NCI-H2107 (cell line): ENCODE measurements around the gene ESRP2.

ENCODE experiments used
- DNase-seq: peaks from one replicate; lab custom pipeline; 2025; lab: John Stamatoyannopoulos, UW

ESRP2 gene

GRCh38 chr16:68217506-68217905 is 18.4 kb downstream of the ESRP2 start:
- DNase-seq, result no peak

- DNase-seq, result no peak
Measured at GRCh38 chr16:68216240-68216639, 19.7 kb downstream of the ESRP2 start.

GRCh38 chr16:68215302-68215701 is 20.6 kb downstream of the ESRP2 start:
- no peak for DNase-seq

GRCh38 chr16:68214726-68215125 is 21.2 kb downstream of the ESRP2 start:
- DNase-seq, result no peak

- no peak for DNase-seq
Measured at GRCh38 chr16:68206245-68206644, 29.7 kb downstream of the ESRP2 start.

DNA sequence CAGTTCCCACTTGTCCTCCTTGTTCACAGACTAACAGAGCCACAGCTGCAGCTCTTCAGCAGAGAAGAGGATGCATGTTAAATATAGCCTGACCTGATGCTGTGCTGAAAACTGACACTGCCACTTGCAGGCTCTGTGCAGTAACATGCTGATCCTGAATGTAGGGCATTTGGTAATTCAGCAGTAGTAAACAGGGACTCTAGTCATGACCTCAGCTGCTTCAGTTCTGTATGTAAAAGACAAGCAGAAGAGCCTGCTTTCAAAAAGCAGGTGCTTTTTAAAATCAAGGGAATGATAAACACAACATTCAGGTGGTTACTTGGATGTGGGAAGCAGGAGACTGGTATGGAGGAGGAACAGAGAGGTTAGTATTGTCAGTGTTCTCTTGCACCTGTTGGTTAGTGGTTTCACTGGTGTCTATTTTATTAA is 33.8 kb downstream of the ESRP2 start:
- peak; percentile 84 for DNase-seq

DNA sequence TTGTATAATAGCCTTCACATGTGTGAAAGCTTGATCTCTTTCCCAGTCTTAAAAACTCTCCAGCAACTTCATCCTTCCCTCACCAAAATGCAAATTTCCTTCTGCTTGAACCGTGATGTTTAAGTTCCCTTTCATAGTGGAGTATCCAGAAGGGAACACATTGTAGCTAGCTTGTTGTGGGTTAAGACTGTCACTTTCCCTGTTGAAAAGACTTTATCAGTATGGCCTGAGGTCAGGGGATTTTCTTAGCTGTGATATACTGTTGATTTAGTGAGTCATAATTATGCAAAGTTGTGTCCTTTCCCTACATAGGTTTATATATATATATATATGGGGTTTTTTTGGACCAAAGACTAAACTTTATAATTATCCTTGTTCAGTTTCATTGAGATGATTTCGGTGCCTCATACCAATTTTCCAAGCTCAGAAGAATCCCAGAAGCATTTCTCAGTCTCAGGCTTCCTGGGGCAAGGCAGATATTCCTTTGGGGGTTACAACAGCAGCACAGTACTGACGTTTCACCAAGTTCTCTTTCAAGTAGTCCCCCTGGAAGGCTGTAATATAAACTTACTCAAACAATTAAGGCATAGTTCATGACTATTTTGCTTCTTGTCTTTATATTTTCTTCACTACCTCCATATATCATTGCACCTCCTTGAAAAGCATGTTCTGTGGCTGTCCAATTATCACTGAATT is 35.7 kb downstream of the ESRP2 start:
- DNase-seq, result no peak

GRCh38 chr16:68197250-68197649 is 38.7 kb downstream of the ESRP2 start:
- DNase-seq, result no peak

GRCh38 chr16:68194251-68194650 is 41.7 kb downstream of the ESRP2 start:
- DNase-seq, result no peak

- no peak for DNase-seq
Measured at GRCh38 chr16:68190736-68191510, 45.0 kb downstream of the ESRP2 start.

DNA sequence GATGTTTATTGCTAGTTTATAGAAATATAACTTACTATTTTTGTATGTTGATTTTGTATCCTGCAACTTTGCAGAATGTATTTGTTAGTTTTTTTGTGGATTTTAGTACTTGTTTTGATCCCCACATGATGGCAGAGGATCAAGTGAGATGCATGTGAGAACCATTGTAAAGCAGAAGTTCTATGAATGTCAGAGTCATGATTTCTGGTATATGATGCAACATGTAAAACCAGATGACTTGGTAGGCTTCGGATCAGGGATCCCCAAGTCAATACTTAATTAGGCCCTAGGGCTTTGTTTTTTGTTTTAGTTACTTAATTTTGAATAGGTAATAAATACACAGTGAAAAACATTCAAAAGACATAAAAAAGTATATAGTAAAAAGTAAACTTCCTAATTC is 45.8 kb downstream of the ESRP2 start:
- no peak for DNase-seq

DNA sequence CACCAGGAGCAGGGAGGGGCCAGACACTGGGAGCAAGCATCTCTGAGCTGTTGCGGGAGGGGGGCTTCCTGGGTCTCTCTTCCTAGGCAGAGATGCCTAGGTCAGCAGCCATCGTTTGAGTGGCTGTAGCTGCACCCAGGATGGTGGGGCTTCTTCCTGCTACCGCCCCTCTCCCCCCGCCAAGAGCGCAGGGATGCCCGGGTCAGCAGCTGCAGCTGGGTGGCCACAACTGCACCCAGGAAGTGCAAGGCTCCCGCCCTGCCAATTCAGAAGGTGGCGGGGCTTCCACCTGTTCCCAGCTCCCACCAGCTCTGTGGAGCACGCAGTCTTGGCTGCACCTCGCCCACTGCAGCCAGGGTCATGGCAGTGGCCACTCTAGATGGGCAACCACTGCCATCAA is 47.8 kb downstream of the ESRP2 start:
- DNase-seq, result no peak

DNA sequence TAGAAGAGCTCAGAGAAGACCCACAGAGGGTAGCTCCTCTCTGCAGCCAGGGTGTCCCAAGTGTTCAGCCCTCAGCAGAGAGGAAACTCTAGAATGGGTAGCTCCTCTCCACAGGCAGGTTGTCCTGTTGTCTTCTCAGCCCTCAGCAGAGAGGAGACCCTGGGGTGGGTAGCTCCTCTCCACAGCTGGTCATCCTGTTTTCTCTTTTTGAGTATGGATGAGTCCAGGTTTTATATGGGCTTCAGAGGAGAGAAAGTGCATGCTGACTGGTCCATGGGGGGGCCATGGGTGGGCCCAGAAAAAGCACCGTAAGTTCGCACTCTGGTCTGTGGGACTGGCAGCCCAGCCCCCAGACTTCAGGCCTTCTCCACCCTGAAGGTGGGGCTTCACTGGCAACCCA is 48.4 kb downstream of the ESRP2 start:
- no peak for DNase-seq

- DNase-seq, result no peak
Measured at GRCh38 chr16:68186877-68187276, 49.0 kb downstream of the ESRP2 start.

DNA sequence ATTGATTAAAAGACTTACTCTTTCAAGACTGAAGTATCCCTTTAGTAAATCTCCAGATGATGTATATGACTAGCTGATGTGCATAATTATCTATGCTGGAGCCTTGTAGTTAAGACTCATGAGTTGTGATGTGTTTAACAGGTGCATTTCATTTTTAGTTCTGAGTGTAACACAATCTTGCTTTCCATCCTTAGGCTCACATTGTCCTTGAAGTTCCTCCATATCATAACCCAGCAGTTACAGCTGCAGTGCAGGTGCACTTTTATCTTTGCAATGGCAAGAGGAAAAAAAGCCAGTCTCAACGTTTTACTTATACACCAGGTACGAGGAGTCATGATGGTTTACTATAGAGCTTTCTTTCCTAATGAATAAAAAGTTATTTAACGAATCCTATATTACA is 52.9 kb downstream of the ESRP2 start:
- DNase-seq, result no peak

GRCh38 chr16:68179855-68180254 is 56.1 kb downstream of the ESRP2 start:
- no peak for DNase-seq

- no peak for DNase-seq
Measured at GRCh38 chr16:68179196-68179795, 56.6 kb downstream of the ESRP2 start.
